Body of pancreas (tissue), 4 donors: Measurements from ENCODE around the gene NRCAM. TPM values are rescaled to one million over a fixed set of nuclear protein-coding genes. Genes with fewer than 3 reads are reported as not detected.

Source experiments
- ATAC-seq: fragments of 150-250 bp; one replicate; pipeline ENCODE4 v1.9.1; 2016
- DNase-seq, 4 donors: peaks; one replicate each; pipeline ENCODE4 v3.0.0-alpha.2; 2019
- H3K27ac ChIP-seq, 4 donors: fragments of 200-600 bp; sonication (generic); 1 replicate in 3 of 4; 2 replicates in 1 of 4; pipeline versions ENCODE4 v1.5.1 to v1.6.1; 2016 to 2019; ENCODE audit warnings: mild to moderate bottlenecking in 1 of 4, mixed read lengths in 1 of 4, moderate library complexity in 1 of 4
- H3K27me3 ChIP-seq, 2 donors: fragments of 200-600 bp; sonication (generic); one replicate each; pipeline ENCODE4 v1.6.0; 2016; ENCODE audit warnings: mild to moderate bottlenecking in 1 of 2
- H3K36me3 ChIP-seq, 2 donors: fragments of 200-600 bp; sonication (generic); replicated peaks in 1 of 2; 2 replicates each; pipeline ENCODE4 v1.5.1; 2016; ENCODE audit warnings: low read depth in 2 of 2; ENCODE audit not compliant: insufficient read depth in 1 of 2
- H3K4me1 ChIP-seq: fragments of 200-600 bp; sonication (generic); one replicate; pipeline ENCODE4 v1.6.0; 2016
- H3K4me3 ChIP-seq, 2 donors: fragments of 200-600 bp; sonication (generic); 1 replicate in 1 of 2; 2 replicates in 1 of 2; pipeline ENCODE4 v1.5.1; 2016 to 2019
- H3K9me3 ChIP-seq, 3 donors: fragments of 200-600 bp; sonication (generic); 1 replicate in 2 of 3; 2 replicates in 1 of 3; pipeline ENCODE4 v1.5.1; 2016
- CTCF ChIP-seq, 7 experiments: fragments of 450-650 bp in 4 of 7; fragments of 200-600 bp in 3 of 7; sonication (generic) in 3 of 7; IDR thresholded peaks; one replicate each; pipeline ENCODE4 v1.5.1; 2016 to 2019; ENCODE audit warnings: antibody characterized with exemption in 7 of 7
- POLR2A ChIP-seq, 3 donors: fragments of 450-650 bp; IDR thresholded peaks; one replicate each; pipeline ENCODE4 v1.6.1; 2016; ENCODE audit warnings: antibody characterized with exemption in 3 of 3, mild to moderate bottlenecking in 2 of 3
- WGBS, 2 donors: methylation state at CpG; one replicate each; pipeline ENCODE4 v1.1.5; 2017; 5-methylcytosine and 5-hydroxymethylcytosine counted together
- intact Hi-C: fragments of 100-400 bp; cut with DNase I; formaldehyde crosslinking; loops from one replicate; pipeline ENCODE4 v1.15.1; 2023
- total RNA-seq, 2 donors: library from RNA; depleted of rRNA; stranded (reverse); fragments of >200 nt; gene quantifications; one replicate each; pipeline ENCODE4 v1.1.0, GENCODE V29; 2016

Gene NRCAM
- total RNA-seq, 2 donors from 2014 or later, result 39.4 to 49.8 TPM

GRCh38 chr7:108307595-108307994 lies 148.6 kb downstream of the NRCAM start:
- Histone ChIP-seq H3K4me1 (peaks cover 4% of the 10 kb centered on the region), H3K36me3 (no peaks in the 10 kb centered on the region), H3K9me3 (no peaks in the 10 kb centered on the region), H3K27ac (no peak overlapping the region), H3K27me3 (no peaks in the 10 kb centered on the region), H3K4me3 (no peak overlapping the region)
- no peak for DNase-seq
- WGBS, 2 donors, result 47 to 88% methylated on average over 2 of the region's 2 CpGs
- intact Hi-C loops, result no loop called here
- no peak for ATAC-seq
- TF ChIP-seq POLR2A (IDR thresholded peaks at IDR 0.05) (no peak), CTCF (IDR thresholded peaks at IDR 0.05) (no peak)

GRCh38 chr7:108307194-108307593 lies 149.0 kb downstream of the NRCAM start:
- TF ChIP-seq POLR2A (IDR thresholded peaks at IDR 0.05), result no peak
- no peak for TF ChIP-seq CTCF (IDR thresholded peaks at IDR 0.05)
- no peak overlapping the region for H3K27ac ChIP-seq
- intact Hi-C loops, result no loop called here
- H3K4me3 ChIP-seq, result no peak overlapping the region
- H3K4me1 ChIP-seq, result peaks cover 4% of the 10 kb centered on the region
- H3K9me3 ChIP-seq, result no peaks in the 10 kb centered on the region
- DNase-seq (no peak), ATAC-seq (no peak)
- 55 to 72% methylated on average over 6 of the region's 6 CpGs for WGBS, 2 donors
- no peaks in the 10 kb centered on the region for H3K27me3 ChIP-seq
- H3K36me3 ChIP-seq, result no peaks in the 10 kb centered on the region

- H3K27me3 ChIP-seq, result no peaks in the 10 kb centered on the region
- no peak overlapping the region for H3K27ac ChIP-seq
- H3K9me3 ChIP-seq, result no peaks in the 10 kb centered on the region
- WGBS, 2 donors, result 93 to 100% methylated on average over 3 of the region's 3 CpGs
- no peaks in the 10 kb centered on the region for H3K36me3 ChIP-seq
- H3K4me1 ChIP-seq, result peaks cover 9% of the 10 kb centered on the region
- TF ChIP-seq POLR2A (IDR thresholded peaks at IDR 0.05) (no peak), CTCF (IDR thresholded peaks at IDR 0.05) (no peak)
- DNase-seq (no peak), ATAC-seq (no peak)
- H3K4me3 ChIP-seq, result no peak overlapping the region
- intact Hi-C loops, result no loop called here
Observed at GRCh38 chr7:108303332-108303731, 152.9 kb downstream of the NRCAM start.

- Histone ChIP-seq H3K27ac (no peak overlapping the region), H3K9me3 (no peaks in the 10 kb centered on the region)
- intact Hi-C loops, result no loop called here
Observed at GRCh38 chr7:108301387-108301786, 154.8 kb downstream of the NRCAM start.

More at GRCh38 chr7:108301387-108301786, 154.8 kb downstream of the NRCAM start:
- ATAC-seq, result no peak
- no peaks in the 10 kb centered on the region for H3K36me3 ChIP-seq
- TF ChIP-seq POLR2A (IDR thresholded peaks at IDR 0.05) (no peak), CTCF (IDR thresholded peaks at IDR 0.05) (no peak)
- H3K27me3 ChIP-seq, result no peaks in the 10 kb centered on the region
- H3K4me1 ChIP-seq, result peaks cover 18% of the 10 kb centered on the region
- DNase-seq, result no peak
- 92 to 96% methylated on average over 2 of the region's 2 CpGs for WGBS, 2 donors
- H3K4me3 ChIP-seq, result no peak overlapping the region
